A549 (cell line): Measurements from ENCODE around the gene TMEFF2.

Source experiments
- CBX8 ChIP-seq: fragments of 200-600 bp; sonication (generic); IDR thresholded peaks from 2 replicates; pipeline ENCODE4 v1.6.1; 2016
- CEBPB ChIP-seq, 2 experiments: fragments of >200 bp in 1 of 2; sonication (Bioruptor Twin) in 1 of 2; formaldehyde crosslinking in 1 of 2; IDR thresholded peaks; 2 replicates each; pipeline ENCODE4 v1.6.1; 2012 to 2016
- CTCF ChIP-seq: fragments of >200 bp; sonication (Bioruptor Twin); formaldehyde crosslinking; IDR thresholded peaks from 3 replicates; pipeline ENCODE4 v1.5.1; 2016
- EHF ChIP-seq: fragments of 250-450 bp; sonication (Bioruptor Pico); IDR thresholded peaks from 2 replicates; pipeline ENCODE4 v1.5.0; 2020; ENCODE audit warnings: mild to moderate bottlenecking
- EP300 ChIP-seq, 2 experiments: fragments of >200 bp; sonication (Bioruptor Twin); formaldehyde crosslinking; IDR thresholded peaks; 2 replicates in 1 of 2; 3 replicates in 1 of 2; pipeline ENCODE4 v1.6.1; 2016 to 2017
- HDAC2 ChIP-seq: fragments of 200-600 bp; sonication (generic); IDR thresholded peaks from 2 replicates; pipeline ENCODE4 v1.6.1; 2016
- MAX ChIP-seq: IDR thresholded peaks from 2 replicates; pipeline ENCODE4 v1.6.1; 2012
- PHF8 ChIP-seq: fragments of 200-600 bp; sonication (generic); IDR thresholded peaks from 2 replicates; pipeline ENCODE4 v1.6.1; 2016; ENCODE audit warnings: low read depth, mild to moderate bottlenecking, antibody characterized with exemption, moderate library complexity, borderline replicate concordance
- POLR2A ChIP-seq: IDR thresholded peaks from 2 replicates; pipeline ENCODE4 v1.6.1; 2012; ENCODE audit warnings: mild to moderate bottlenecking, low read length
- RAD21 ChIP-seq, 2 experiments: fragments of >200 bp in 1 of 2; sonication (Bioruptor Twin) in 1 of 2; formaldehyde crosslinking in 1 of 2; IDR thresholded peaks in 1 of 2; conservative IDR thresholded peaks in 1 of 2; 2 replicates in 1 of 2; 3 replicates in 1 of 2; pipeline ENCODE4 v1.6.1; 2012 to 2018; ENCODE audit warnings: inconsistent platforms in 1 of 2
- RFX5 ChIP-seq: fragments of 450-650 bp; IDR thresholded peaks from 2 replicates; pipeline ENCODE4 v1.7.1; 2014; ENCODE audit warnings: antibody characterized with exemption, mild to moderate bottlenecking, moderate library complexity
- SMC3 ChIP-seq: fragments of >200 bp; sonication (Bioruptor Twin); formaldehyde crosslinking; IDR thresholded peaks from 3 replicates; pipeline ENCODE4 v1.6.1; 2018; ENCODE audit warnings: inconsistent platforms
- SREBF2 ChIP-seq: fragments of 450-650 bp; IDR thresholded peaks from 2 replicates; pipeline ENCODE4 v1.6.1; 2014; ENCODE audit warnings: mild to moderate bottlenecking, moderate library complexity

GRCh38 chr2:192044496-192044895, 150.2 kb downstream of the TMEFF2 start:
- no peak for TF ChIP-seq RFX5
- TF ChIP-seq CTCF, result no peak
- TF ChIP-seq HDAC2, result no peak
- no peak for TF ChIP-seq POLR2A
- no peak for TF ChIP-seq EP300 (IDR thresholded peaks at IDR 0.05)
- no peak for TF ChIP-seq SREBF2
- no peak for TF ChIP-seq MAX
- no peak for TF ChIP-seq CBX8
- TF ChIP-seq EHF (CRISPR knock-in tag), result no peak
- no peak for TF ChIP-seq PHF8
- TF ChIP-seq CEBPB (IDR thresholded peaks at IDR 0.05), result no peak
- TF ChIP-seq RAD21 (conservative IDR thresholded peaks at IDR 0.05 in 1 of 2, IDR thresholded peaks at IDR 0.05 in 1 of 2), result no peak
- TF ChIP-seq SMC3, result no peak
